GM18502 (cell line): ENCODE measurements around the gene BAZ2B.
A peak's percentile ranks its signal among the peaks of the same experiment; 100 is the strongest.
"Not testable (repeated sequence)": the region's sequence is repeated elsewhere in the genome, so short reads cannot be mapped to it uniquely, and the experiment has no call there.

Experiments
- ATAC-seq: cut with Tn5 transposase; IDR thresholded peaks from one replicate; pipeline ENCODE4 v1.9.1; 2021; ENCODE audit warnings: mild to moderate bottlenecking; ENCODE audit not compliant: unreplicated experiment, poor library complexity

Gene BAZ2B

GRCh38 chr2:159616286-159616701 lies at the start of gene BAZ2B:
Gene BAZ2B, minus strand, starts transcription at chr2:159616548. Its CDS starts 137,829 bp downstream, at chr2:159478719.
- ATAC-seq, result peak; percentile 48

DNA sequence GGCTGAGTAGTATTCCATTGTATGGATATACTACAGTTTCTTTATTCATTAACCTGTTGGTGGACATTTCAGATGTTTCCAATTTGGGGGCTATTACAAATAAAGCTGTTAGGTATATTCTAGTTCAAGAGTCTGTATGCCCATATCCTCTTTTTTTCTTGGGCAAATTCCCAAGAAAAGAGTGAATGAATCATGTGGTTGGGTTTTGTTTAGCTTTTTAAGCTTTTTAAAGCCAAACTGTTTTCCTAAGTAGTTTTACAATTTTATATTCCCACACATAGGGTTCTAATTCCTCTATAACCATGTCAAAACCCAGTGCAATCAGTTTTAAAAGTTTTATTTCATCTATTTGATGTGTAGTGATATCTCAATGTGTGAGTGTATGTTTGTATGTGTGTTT lies 44.9 kb upstream of the BAZ2B start:
- no peak for ATAC-seq

DNA sequence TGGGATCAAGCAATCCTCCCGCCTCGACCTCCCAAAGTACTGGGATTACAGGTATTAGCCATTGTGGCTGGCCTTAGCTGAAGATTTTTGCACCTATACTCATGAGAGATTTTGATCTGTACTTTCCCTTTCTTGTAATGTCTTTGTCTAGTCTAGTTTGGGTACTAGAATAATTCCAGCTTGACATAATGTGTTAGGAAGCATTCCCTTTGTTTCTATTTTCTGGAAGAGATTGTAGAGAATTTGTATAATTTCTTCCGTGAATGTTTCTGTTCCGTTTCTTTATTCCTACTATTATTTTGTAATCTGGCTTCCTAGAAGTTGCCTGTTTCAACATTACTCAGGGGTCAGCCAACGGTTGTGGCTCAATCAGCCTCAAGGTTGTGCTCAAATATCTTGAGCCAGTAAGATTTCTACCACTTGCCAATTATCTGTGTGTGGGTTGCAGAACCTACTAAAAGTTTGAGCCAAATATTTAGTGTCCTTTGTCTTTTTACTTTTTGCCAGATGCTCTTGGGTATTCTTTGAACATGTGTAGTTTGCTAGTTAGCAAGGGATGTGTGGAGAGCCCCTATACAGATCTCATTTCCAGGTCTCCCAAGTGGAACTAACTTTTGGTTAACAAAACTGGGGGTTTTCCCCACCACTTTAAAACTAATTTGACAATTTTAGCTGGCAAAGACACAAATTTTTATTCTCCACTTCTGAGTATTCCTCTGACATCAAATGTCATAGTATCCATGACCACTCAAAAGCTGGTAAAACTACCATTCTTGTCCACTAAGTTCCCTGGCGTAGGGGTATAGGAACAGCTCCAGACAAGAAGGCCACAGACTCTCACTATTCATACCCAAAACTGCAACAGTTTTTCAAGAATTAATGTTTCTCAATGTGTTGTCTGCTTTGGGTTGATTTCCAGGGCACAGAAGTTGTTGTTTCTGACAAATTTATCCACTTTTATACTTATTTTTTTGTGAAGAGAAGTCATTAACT lies 42.8 kb upstream of the BAZ2B start:
- no peak for ATAC-seq

GRCh38 chr2:159653962-159654361 lies 37.6 kb upstream of the BAZ2B start:
- ATAC-seq, result no peak

- ATAC-seq, result no peak
Observed at GRCh38 chr2:159651884-159652283, 35.5 kb upstream of the BAZ2B start.

DNA sequence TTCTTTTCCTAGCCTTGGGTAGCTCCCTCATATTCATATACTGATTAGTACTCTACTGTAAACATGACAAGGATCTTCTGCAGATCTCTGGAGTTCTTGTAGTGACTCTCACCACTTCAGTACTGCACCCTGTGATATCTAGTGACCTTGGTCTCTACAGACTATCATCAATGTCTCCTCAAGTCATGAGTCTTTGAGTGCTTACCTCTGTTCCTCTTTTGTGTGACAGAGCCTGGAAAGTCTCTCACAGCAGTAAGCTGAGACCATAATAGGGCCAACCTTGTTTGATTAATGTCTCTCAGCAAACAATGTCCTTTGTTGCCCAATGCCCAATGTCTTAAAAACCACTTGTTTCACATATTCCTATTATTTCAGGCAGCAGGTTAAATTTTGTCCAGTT lies 34.2 kb upstream of the BAZ2B start:
- ATAC-seq, result no peak

DNA sequence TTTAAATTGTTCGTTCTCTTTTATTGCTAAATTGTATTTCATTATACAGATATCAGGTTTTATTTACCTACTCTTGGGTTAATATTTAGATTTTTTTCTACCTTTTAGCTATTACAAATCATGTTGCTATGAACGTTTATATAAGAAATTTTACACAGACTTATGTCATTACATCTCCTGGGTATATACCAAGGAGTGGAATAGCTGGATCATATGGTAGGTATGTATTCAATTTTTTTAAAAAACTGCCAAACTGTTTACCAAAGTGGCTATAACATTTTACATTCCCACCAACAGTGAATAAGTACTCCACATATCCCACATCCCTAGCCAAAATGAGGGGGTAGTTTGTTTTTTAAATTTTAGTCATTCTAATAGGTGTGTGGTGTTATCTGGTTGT lies 32.3 kb upstream of the BAZ2B start:
- no peak for ATAC-seq

DNA sequence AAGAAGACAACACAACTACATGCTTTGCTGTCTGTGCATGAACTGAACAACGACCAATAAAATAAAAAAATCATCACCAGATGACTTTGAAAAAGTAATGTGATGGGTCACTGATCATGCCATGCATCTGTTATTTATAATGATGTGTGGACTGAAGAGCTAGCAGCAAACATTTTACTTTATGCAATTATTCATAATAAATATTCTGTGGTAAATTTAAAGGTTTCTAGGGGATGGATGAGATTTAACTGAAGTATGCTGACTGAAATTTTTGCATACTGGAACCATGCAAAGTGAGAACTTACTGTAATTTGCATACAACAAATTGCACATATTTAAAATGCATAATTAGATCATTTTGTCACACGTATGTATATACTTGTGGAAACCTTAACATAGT lies 31.3 kb upstream of the BAZ2B start:
- ATAC-seq, result no peak

GRCh38 chr2:159640176-159640575 lies 23.8 kb upstream of the BAZ2B start:
- no peak for ATAC-seq

DNA sequence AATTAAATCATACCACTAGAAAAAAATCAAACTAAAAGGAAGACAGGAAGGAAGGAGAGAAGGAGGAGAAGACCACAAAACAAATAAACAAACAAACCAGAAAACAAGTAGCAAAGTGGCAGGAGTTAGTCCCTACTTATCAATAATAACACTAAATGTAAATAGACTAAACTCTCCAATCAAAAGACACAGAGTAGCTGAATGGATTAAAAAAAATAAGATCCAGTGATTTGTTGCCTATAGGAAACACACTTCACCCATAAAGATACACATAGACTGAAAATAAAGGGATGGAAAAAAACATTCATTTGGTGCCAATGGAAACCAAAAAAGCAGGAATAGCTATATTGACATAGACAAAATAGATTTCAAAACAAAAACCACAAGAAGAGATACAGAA lies 23.4 kb upstream of the BAZ2B start:
- no peak for ATAC-seq

DNA sequence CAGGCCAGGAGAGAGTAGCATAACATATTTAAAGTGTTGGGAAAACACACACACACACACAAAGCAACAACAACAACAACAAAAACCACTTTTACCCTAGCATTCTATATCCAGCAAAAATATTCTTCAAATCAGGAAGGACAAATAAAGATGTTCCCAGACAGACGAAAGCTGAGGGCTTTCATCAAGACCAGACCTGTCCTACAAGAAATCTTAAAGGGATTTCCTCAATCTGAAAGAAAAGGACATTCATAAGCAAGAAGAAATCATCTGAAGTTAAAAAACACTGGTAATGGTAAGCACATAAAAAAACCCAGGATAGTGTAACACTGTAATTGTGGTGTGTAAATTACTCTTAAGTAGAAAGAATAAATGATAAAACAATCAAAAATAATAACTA lies 22.7 kb upstream of the BAZ2B start:
- no peak for ATAC-seq

GRCh38 chr2:159637988-159638501 lies 21.7 kb upstream of the BAZ2B start:
- ATAC-seq, result no peak

GRCh38 chr2:159637240-159637639 lies 20.9 kb upstream of the BAZ2B start:
- ATAC-seq, result no peak

- no peak for ATAC-seq
Observed at GRCh38 chr2:159635006-159635789, 18.9 kb upstream of the BAZ2B start.

- ATAC-seq, result no peak
Observed at GRCh38 chr2:159633219-159633618, 16.9 kb upstream of the BAZ2B start.

DNA sequence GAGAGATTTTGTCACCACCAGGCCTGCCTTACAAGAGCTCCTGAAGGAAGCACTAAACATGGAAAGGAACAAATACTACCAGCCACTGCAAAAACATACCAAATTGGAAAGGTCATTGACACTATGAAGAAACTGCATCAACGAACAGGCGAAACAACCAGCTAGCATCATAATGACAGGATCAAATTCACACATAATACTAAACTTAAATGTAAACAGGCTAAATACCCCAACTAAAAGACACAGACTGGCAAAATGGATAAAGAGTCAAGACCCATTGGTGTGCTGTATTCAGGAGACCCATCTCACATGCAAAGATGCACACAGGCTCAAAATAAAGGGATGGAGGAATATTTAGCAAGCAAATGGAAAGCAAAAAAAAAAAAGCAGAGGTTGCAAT lies 9.3 kb upstream of the BAZ2B start:
- not testable (repeated sequence) for ATAC-seq

DNA sequence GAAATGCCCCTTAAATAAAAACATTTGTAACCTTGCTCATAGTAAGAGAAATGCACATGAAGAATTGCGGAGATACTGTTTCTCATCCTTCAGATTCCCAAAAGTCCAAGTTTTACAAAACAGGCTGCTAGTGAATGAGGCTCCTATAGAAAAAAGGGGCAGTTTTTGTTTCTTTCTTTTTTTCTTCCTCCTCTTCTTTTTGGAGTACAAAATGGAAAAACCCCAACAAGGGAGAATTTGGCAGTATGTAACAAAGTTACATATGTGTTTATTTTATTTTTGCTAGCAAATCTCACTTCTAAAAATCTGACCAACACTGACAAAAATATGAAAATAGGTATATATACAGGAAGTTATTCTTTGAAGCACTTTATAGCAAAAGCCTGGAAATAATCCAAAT lies 7.1 kb upstream of the BAZ2B start:
- ATAC-seq, result no peak

DNA sequence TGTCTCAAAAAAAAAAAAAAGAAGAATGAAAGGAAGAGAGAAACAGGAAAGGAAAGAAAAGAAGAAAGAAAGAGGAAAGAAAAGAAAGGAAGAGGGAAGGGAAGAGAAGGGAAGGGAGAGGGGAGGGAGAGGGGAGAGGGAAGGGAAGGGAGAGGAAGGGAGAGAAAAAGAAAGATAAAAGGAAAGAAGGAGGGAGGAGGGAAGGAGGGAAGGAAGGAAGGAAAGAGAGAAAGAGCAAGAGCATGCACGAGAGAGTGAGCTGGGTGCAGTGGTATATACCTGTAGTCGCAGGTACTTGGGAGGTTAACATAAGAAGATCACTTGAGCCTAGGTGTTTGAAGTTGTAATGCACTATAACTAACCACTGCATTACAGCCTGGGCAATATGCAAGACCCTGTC lies 6.6 kb upstream of the BAZ2B start:
- no peak for ATAC-seq

DNA sequence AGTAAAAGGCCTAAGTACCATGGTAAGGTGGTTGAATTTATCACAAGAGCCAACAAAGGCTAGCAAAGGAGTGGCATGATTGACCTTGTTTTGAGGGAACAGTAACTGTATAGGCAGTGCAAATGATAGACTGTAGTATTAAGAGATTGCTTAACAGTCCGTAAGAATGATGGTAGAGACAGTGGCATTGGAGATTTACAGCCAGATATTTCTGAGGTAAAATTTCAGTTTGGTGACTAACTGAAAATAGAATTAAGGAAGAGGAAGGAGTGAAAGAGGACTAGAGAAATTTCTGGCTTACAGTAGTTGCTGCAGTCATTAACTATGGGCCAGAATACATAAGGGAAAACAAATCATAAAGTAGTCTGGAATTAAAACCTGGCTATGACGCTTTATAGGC lies 4.4 kb upstream of the BAZ2B start:
- ATAC-seq, result no peak

DNA sequence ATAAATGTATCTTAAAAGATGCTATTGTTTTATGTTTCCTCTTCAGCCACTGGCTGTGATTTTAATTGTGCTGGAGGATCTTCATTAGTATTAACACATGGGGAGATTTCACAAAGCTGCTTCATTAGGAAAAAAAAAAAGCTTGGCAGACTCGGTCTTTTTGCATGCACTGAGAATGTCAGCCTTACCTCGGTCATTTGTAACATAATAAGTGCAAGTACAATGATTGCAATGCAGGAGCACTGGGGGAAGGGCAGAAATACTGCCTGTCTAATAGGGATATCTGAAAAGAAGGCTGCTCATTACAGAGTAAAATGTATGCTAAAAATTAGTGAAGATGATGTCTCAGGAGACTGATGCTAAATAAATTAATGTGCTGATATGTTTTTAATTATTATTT lies 1.3 kb upstream of the BAZ2B start:
- no peak for ATAC-seq

- ATAC-seq, result no peak
Observed at GRCh38 chr2:159617100-159617499, 752 bp upstream of the BAZ2B start.
